HG02885 (cell line): Measurements from ENCODE around the gene PICALM.
"Not testable (repeated sequence)": the region's sequence is repeated elsewhere in the genome, so short reads cannot be mapped to it uniquely, and the experiment has no call there.

Experiments used
- ATAC-seq: cut with Tn5 transposase; IDR thresholded peaks from one replicate; pipeline ENCODE4 v1.9.1; 2021; ENCODE audit warnings: mild to moderate bottlenecking; ENCODE audit not compliant: unreplicated experiment, poor library complexity

PICALM gene, protein sequence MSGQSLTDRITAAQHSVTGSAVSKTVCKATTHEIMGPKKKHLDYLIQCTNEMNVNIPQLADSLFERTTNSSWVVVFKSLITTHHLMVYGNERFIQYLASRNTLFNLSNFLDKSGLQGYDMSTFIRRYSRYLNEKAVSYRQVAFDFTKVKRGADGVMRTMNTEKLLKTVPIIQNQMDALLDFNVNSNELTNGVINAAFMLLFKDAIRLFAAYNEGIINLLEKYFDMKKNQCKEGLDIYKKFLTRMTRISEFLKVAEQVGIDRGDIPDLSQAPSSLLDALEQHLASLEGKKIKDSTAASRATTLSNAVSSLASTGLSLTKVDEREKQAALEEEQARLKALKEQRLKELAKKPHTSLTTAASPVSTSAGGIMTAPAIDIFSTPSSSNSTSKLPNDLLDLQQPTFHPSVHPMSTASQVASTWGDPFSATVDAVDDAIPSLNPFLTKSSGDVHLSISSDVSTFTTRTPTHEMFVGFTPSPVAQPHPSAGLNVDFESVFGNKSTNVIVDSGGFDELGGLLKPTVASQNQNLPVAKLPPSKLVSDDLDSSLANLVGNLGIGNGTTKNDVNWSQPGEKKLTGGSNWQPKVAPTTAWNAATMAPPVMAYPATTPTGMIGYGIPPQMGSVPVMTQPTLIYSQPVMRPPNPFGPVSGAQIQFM

DNA sequence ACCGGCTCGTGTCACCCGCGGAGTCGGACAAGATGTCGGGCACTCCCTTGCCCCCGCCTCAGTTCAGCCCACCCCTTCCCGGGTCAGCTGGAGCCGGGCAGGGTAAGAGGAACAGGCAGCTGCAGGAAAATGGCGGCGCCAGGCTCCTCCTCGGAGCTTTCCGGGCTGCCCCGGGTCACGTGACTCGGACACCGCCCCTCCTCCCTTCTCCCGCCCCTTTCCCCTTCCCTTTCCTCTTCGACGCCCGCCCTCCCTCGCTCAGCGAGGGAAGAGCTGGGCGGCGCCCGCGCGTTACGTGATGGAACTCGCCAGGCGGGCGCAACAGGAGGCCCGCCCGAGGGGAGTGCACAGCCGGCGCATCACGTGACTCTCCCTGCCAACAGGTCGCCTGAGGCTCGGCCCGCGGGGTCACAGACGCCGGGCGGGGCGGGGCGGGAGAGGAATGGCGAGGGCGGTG, at the start of gene PICALM:
Gene PICALM, minus strand, starts transcription at position 134 of the 457 bp plus-strand sequence. CDS start 304 bp downstream, outside the sequence.
- peak; percentile 86 for ATAC-seq

DNA sequence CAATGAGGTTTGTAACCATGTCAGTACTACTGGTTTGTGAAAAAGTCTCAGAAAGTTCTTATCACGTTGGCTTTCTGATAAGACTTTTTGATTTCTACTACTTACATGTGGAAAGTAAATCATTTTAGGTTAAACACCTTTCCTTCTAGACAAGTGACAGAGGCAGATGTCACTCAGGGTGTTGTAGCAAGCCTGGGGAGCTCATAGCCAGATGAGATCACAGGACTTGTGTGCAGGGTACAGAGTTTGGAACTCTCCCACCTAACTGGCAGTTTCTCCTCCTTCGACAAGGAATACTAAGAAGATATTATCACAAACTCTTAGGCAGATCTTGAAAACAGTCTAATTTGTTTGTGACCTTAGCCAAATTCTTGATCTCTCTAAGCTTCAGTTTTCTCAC, 49.4 kb upstream of the PICALM start:
- no peak for ATAC-seq

DNA sequence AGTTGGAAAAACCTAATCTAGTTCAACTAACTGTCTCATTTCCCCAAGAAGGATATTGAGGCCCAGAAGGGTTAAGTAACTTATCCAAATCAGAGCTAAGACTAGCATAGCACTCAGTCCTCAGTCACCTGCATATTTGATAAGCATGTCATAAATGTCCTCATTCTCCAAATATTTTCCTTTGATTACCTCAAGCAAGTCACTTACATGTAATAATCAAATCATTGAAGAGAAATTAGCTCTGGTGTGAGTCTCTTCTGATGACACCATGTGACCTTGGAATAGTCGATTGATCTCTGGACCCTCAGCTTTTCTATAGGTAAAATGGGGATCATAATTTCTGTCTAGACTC, 48.8 kb upstream of the PICALM start:
- no peak for ATAC-seq

DNA sequence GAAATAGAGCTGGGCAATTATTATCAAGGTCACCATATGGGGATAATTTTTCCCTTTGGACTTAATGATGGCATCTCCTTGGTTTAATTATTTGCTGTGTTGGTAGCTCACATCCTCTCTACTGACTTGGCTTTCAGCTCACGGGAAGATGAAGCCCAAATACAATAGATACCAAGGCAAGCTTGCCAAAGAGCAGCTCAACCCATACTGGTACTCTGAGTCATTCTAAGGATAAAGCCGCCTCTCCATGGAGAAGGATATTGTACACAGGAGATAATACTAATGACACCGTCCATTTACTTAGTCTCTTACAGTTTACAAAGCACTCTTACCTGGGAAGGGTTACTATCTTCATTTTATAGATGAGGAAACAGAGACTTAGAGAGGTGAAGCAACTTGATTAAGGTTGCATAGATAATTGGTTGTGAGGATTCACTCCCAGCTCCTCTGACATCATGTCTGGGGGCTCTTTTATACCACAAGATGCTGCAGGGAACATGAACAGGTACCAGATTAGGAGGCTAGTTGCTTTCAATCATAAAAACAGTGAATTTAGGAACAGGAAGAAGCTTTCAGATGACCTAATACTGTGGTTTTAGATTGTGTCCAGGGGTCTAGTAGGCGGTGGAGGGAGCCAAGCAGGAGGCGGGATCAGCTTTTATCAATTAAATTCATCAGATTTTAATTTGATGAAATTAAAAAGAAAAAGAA, 48.3 kb upstream of the PICALM start:
- no peak for ATAC-seq

DNA sequence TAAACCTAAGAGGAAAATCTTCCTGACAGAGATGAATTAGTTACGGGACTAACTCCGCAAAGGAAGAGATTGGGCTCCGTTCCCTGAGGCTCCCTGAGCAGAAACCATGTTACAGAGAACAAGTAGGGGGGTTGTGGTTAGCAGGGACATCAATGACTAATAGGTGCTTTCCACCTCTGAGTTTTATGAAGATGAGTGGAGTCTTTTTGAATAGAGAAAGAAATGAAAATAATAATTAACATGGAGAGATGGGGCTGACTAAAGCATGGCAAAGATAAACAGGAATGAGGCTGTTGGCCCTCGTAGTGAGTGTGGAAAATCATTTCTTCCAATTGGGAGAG, 47.5 kb upstream of the PICALM start:
- ATAC-seq = peak; percentile 95

DNA sequence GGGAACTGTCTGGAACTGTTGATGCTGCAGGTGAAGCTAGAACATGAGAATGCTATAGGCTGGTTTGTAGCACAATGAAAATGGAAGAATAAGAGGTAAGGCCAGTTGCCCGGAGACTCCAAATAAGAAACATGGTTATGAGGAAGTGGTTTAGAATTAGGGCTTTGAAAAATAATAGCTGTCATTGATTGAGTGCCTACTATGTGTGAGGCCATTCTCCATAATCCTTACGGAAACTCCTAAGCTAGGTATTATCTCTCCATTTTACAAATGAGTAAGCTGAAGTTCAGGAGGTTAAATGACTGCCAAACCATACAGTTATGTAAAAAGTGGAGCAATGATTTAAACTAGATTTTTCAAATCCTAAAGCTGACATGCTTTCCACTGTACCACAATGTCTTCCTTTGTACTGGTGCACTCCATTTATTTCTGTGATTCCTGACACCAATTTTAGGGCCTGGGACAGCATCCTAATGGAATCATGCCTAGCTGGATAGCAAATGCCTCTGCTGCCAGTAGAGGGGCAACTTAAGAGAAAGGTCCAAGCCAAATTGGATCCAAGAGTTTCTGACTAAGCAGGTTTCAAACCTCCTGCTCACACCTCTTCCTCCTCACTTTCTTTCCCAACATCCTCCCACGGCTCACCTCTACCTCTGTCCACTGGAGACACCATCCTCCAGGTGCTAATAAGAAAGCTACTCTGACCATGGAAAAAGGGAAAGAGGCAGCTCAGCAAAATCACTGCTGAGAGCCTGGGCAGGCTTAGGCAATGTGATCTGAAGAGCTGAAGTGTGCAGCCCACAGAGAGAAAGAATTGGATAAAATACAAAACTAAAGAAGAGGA, 46.9 kb upstream of the PICALM start:
- ATAC-seq = peak; percentile 47

DNA sequence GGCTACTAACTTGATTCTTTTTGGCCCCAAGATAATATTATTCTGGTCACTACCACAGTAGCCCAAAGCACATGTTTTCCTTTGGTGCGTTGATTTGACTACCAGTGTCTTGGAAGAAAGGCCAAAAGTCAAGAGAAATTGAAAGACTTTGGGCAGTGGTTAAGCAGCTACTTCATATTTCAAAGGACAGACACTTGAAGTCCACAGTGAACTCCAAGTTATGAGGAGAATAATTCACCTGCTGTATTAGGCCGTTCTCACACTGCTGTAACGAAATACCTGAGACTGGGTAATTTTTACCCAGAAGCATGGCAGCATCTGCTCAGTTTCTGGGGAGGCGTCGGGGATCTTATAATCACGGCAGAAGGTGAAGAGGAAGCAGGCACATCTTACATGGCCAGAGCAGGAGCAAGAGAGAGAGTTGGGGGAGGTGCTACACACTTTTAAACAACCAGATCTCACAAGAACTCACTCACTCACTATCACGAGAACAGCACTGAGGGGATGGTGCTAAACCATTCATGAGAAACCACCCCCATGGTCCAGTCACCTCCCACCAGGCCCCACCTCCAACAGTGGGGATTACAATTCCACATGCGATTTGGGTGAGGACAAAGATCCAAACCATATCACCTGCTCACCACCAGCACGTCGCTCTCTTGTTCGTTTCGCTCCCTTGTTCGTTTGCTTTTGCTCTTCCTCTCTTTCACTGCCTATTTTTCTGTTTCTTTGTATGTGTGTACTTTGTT, 40.2 kb upstream of the PICALM start:
- ATAC-seq = no peak

DNA sequence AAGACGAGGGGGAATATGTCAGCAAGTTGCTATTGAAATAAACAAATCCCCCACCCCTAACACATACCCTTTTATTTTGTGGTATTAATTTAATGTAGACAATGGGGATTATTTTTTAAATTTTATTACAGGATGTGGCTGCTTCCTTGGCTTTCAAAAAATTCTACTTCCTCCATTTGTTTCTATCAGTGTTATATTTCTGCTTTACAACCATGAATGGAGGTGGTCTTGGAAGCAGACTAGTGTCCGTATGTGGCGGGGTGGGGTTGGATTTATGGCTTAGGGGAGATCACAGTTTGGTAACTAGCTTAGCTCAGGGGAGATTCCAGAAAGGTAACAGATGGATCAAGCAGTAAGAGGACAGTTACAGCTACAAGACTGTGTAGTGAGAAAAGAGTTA, 39.3 kb upstream of the PICALM start:
- ATAC-seq = no peak

DNA sequence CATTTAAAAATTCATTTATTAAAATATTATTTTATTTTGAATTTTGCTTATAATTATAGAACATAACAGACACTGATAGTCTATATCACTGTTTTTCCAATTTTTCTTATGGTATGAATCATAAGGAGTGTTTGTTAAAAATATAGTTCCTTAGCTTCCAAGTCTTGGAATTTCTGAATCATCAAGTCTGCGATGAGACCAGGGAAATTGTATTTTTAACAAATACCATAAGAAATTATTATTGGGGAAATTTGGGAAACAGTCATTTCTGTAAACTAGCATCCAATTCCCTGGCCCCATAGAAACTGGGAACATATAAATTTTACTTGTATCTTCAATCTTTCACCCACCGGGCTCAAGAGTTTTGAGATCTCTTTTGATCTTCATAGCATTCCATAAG, 38.0 kb upstream of the PICALM start:
- no peak for ATAC-seq

DNA sequence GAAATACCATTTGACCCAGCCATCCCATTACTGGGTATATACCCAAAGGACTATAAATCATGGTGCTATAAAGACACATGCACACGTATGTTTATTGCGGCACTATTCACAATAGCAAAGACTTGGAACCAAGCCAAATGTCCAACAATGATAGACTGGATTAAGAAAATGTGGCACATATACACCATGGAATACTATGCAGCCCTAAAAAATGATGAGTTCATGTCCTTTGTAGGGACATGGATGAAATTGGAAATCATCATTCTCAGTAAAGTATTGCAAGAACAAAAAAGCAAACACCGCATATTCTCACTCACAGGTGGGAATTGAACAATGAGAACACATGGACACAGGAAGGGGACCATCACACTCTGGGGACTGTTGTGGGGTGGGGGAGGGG, 37.1 kb upstream of the PICALM start:
- not testable (repeated sequence) for ATAC-seq

DNA sequence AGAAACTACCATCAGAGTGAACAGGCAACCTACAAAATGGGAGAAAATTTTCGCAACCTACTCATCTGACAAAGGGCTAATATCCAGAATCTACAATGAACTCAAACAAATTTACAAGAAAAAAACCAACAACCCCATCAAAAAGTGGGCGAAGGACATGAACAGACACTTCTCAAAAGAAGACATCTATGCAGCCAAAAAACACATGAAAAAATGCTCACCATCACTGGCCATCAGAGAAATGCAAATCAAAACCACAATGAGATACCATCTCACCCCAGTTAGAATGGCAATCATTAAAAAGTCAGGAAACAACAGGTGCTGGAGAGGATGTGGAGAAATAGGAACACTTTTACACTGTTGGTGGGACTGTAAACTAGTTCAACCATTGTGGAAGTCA, 36.7 kb upstream of the PICALM start:
- ATAC-seq = not testable (repeated sequence)

DNA sequence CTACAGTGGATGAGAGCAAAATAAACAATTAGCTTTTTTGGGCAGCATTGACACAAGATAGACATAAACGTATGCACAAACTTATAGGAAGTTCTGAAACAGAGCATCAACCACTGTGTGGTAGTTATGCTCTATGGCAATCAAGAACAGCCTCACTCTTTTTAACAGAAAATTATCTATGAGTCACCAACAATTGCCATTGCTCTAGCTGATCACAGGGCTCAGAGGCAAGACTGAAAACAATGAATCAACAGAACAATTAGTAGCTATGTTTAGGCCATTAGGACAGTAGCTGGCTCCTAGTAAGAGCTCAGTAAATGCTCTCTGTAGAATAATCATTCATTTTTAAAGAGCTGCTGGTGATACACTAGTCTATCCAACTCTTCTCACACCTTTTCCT, 34.9 kb upstream of the PICALM start:
- no peak for ATAC-seq

DNA sequence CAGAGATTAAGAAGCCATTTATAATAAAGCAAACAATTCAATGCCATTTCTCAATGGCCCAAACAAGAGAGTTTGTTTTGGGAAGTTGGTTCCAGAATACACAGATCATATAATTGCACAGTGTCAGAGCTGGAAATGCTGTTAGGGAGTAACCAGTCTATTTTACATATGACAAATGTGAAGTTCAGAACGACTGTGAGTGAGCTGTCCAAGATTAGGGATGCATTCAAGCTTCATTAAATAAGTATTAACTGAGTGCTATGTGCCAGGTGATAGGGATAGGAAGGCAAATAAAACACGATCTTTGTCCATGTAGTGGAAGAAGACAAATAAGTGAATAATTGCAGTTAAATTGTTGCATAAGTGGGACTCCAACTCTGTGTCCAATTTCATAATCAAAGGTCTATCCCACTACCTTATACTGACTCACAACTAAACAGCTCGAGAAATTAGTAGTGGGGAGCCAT, 33.1 kb upstream of the PICALM start:
- ATAC-seq = no peak

DNA sequence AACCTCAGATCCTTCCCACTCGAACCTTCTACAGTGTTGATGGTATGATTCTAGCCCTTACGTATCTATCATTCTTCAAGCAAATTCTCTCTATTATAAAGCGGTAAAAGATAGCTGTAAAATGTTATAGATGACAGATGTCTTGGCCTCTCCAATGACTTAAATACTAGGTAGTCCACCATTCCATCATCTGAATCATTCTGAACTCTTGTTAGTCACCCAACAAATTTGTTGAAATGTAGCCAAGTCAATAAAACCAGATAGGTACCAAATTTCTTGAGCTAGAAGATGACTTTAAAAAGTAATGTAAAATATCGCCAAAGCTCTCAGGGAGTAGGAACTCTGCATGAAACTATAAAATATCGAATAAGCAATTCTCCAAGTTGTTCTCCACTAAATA, 32.6 kb upstream of the PICALM start:
- ATAC-seq = no peak

DNA sequence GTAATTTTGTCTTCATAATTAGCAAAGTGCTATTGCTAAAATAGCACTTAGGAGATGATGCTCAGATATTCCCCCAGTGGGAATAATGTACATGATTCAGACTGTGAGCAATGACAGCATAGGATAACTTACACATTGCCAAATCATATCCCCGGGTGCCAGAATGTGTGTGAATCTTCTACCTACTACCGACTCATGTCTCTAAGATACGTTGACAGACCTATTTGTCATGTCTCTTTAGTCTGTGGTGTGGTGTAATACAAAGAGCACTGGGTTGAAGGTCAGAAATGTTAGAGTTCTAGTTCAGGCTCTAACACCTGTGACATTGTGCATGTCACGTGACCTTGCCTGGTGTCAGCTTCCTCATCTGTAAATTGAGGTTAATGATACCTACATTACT, 31.0 kb upstream of the PICALM start:
- ATAC-seq = no peak

DNA sequence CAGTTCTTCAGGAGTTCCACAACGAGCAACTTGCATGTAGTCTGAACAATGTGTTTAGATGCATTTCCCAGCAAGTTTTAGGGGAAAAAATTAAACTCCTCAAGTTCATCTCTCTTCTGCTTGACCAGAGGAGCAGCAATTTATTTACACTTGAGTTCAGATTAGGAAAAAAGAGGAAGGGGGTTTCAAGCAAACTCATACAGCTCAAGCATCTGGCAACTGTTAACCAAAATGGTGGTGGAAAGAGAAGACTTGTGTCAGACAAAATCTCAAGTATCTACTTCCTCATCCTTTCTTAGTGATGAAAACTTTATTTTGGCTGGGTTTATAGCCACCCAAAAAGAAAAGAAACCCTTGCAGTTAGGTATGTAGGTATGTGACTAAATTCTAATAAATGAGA, 29.1 kb upstream of the PICALM start:
- no peak for ATAC-seq

DNA sequence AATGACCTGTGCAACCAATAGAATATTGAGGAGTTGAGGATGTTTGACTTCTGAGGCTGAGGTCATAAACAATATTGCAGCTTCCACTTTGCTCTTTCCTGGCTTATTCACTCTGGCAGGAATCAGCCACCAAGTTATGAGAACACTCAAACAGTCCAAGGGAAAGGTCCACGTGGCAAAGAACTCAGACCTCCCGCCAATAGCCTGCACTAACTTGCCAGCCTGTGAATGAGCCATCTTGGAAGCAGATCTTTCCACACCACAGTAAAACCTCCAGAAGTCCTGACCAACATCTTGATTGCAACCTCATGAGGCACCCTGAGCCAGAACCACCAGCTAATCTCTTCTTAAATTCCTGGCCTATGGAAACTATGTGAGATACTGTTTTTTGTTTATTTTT, 22.7 kb upstream of the PICALM start:
- no peak for ATAC-seq

DNA sequence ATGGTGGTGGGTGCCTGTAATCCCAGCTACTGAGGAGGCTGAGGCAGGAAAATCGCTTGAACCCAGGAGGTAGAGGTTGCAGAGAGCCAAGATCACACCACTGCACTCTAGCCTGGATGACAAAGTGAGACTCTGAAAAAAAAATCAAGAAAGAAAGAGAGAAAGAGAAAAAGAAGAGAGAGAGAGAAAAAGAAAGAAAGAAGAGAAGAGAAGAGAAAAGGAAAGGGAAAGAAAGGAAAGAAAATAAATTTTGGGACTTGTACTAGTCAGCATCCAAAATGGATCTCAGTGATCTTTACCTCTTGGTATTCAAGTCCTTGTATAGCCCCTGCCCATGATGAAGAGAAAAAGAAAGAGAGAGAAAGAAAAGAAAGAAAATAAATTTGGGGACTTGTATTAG, 22.2 kb upstream of the PICALM start:
- no peak for ATAC-seq

DNA sequence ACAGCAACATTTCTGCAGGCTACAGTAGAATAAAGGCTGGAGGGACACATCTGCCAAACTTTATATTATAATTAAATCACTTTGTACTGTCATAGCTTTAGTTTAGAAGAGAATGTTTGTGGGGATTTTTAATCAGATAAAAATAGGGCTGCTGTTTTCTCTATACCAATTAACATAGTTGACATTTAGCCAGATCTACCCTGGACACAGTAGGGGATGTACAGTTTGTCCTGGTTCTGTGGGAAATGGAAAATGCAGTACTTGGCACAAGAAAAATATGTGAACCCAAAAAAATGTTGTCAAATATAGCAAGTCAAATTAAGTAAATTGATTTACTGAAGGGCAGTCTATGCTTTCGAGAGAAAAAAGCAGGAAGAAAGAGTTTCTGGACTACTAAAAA, 20.8 kb upstream of the PICALM start:
- no peak for ATAC-seq

DNA sequence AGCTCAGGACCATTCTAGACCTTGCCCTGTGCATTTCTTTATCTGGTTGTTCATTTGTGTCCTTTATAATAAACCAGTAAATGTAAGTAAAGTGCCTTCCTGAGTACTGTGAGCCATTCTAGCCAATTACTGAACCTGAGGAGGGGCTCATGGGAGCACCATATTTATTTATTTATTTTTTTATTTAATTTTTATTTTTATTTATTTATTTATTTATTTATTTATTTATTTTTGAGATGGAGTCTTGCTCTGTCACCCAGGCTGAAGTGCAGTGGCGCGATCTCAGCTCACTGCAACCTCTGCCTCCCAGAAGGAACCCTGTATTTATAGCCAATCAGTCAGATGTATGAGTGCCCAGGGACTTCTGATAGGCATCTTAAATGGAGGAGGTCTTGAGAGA, 18.8 kb upstream of the PICALM start:
- not testable (repeated sequence) for ATAC-seq
